ENCODE measurements around the gene ANKRD28.

- TF ChIP-seq CTCF (conservative IDR thresholded peaks at IDR 0.05), result no peak
- no peak for TF ChIP-seq EZH2 (IDR thresholded peaks at IDR 0.05; ENCODE audit: low read depth)
Measured at GRCh38 chr3:15682561-15683185, 115.1 kb downstream of the ANKRD28 start.
